Activated effector memory CD4-positive, alpha-beta T cell treated with anti-CD3 and anti-CD28 coated beads, Interleukin-2, amount 50 U/mL, for 16 hours (primary cell): ENCODE data around the gene NUP93.

ENCODE experiments used
- DNase-seq: peaks from one replicate; pipeline ENCODE4 v3.0.0-alpha.2; 2020

NUP93 gene

DNA sequence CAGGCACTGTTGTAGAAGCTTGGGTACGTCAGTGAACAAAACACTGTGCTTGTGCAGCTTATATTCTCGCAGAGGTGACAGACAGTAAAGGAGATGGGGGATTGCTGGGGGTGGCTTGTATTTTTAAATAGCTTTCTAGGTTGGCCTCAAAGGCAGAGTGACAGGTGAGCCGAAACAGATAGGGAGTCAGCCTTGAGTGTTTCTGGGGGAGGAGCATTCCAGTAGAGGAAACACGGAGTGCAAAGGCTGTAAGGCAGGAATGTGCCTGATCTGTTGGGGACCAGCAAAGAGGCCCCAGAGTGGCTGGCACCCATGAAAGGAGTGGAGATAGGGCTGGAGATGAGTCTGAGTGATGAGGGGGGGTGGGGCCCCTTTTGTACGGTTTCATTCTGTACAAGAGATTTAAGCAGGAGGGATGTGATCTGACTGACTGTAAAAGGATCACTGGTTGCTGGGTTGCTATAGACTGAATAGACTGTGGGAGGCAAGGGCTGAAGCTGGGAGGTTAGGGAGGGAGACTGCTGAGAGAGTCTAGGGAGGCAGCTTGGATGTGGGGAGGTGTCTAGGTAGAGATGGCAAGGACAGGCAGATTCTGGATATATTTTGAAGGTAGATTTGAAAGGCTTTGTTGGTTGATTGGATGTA lies 15.2 kb downstream of the NUP93 start:
- DNase-seq, result no peak

- no peak for DNase-seq
Measured at GRCh38 chr16:56747486-56748045, 17.6 kb downstream of the NUP93 start.

DNA sequence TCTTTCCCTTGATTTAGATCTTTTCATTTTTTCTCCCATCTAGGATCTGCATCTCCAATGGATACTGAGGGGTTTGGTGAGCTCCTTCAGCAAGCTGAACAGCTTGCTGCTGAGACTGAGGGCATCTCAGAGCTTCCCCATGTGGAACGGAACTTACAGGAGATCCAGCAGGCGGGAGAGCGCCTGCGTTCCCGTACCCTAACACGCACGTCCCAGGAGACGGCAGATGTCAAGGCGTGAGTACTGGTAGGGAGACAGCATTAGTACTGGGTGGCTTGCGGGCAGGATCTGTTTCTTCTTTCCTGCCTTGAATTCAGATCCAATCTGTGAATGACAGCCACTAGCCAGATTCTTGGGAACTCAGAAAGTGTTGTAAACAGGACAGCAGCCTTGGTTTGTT lies 18.3 kb downstream of the NUP93 start:
- DNase-seq, result no peak

DNA sequence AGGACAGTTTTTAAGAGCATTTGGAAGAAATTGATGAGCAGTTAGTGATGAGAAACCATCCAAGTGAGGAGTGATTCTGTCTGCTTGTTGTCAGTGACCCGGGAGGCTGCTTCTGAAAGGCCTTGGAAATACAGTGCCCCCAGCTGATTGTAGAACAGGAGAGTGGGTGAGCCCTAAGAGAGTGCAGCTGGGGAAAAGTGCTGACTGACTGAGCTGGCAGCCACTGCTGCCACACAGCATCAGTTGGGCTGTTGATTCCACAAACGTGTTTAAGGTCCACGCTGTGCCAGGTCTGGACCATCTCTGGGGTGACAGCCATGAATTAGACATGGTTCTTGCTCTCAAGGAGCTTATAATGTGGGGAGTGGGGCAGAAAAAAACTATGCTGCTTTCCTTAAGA lies 18.9 kb downstream of the NUP93 start:
- no peak for DNase-seq

DNA sequence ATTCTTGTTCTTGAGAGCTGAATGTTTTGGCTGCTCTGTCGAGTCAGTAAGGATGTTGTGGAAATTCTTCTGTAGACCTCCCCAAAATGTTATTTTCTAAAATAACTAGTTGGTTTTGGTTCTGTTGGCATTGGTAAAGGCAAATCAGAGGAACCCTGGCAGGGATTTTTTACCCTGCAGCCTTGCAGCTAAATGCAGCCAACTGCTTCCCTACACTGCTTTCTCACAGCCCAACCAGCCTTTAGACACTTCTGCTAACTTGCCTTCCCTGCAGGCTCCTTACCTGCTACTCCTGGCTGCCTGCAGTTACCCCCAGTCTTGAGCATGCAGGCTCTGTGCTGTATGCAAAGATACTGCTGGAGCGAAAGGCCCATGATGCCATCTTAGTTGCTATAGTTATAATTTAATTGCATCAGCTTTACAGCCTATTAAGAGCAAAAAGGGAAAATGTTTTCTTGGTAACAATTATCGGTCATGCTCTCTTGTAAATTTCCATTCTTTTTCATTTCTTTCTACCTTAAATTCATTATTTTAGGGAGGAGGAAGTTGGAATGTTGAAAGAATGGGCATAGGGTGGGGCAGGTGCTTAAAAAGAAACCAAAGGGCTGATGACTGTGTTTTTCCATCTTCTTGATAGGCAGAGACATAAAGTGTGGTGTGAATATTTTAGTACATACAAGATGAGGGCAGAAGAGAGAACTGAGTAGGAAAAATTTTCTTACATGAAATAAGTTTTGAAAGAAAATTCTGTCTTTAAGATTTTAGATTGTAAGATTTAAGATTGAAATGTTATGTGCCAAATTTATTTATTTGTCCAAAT lies 20.0 kb downstream of the NUP93 start:
- no peak for DNase-seq

GRCh38 chr16:56753410-56753809 lies 23.5 kb downstream of the NUP93 start:
- DNase-seq, result no peak

- DNase-seq, result no peak
Measured at GRCh38 chr16:56755038-56755437, 25.1 kb downstream of the NUP93 start.

DNA sequence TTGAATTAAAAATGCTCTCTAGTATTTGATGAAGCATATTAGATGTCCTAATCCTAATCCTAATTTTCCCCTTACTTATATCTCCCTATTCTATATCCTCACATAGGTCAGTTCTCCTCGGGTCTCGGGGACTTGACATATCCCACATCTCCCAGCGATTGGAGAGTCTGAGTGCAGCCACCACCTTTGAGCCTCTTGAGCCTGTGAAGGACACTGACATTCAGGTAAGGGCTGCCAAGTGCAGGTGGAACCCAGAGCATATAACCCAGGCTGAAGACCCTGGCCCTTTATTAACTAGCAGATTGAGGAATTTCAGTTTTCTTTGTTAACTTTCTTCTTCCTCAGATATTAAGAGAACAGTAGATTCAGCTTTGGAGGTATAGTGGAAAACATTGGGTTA lies 28.5 kb downstream of the NUP93 start:
- DNase-seq, result no peak

DNA sequence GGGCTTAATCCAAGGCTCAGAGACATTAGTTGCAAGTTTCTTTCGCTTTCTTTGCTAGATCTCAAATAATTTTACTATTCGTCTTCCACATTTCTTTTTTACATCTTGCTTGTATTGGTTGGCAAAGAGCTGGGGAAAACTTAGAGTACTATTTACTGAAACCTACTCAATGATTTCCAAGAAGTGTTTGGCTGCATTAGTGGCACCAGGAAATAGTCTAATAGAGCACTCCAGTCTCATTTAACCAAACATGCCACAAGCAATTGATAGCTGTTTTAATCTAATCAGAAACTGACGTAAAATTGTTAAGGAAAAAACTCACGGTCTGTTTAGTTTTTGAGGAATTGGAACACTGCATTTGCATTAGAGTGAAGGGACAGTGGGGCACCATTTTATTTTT lies 29.0 kb downstream of the NUP93 start:
- DNase-seq, result no peak

- DNase-seq, result no peak
Measured at GRCh38 chr16:56763291-56763916, 33.5 kb downstream of the NUP93 start.

- DNase-seq, result no peak
Measured at GRCh38 chr16:56764835-56765234, 34.9 kb downstream of the NUP93 start.

GRCh38 chr16:56765949-56766348 lies 36.0 kb downstream of the NUP93 start:
- no peak for DNase-seq

GRCh38 chr16:56767024-56767423 lies 37.1 kb downstream of the NUP93 start:
- DNase-seq, result no peak

DNA sequence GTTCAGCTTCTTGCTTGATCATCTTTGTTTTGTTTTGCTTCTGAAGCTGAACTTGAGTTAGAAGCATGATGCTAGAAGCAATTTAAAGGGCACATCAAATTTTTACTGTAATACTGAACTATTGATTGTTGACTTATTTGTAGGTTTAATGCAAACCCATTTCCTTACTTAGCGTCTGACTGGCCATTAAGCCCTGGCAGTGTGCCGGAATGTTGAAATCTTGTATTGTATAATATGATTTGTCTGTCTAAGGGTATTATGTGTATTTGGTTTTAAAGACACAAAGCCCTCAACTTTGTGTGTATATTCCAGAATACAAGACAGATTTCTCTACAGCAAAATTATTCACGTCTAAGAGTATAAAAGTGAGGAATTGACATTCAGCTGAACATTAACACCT lies 39.7 kb downstream of the NUP93 start:
- no peak for DNase-seq

DNA sequence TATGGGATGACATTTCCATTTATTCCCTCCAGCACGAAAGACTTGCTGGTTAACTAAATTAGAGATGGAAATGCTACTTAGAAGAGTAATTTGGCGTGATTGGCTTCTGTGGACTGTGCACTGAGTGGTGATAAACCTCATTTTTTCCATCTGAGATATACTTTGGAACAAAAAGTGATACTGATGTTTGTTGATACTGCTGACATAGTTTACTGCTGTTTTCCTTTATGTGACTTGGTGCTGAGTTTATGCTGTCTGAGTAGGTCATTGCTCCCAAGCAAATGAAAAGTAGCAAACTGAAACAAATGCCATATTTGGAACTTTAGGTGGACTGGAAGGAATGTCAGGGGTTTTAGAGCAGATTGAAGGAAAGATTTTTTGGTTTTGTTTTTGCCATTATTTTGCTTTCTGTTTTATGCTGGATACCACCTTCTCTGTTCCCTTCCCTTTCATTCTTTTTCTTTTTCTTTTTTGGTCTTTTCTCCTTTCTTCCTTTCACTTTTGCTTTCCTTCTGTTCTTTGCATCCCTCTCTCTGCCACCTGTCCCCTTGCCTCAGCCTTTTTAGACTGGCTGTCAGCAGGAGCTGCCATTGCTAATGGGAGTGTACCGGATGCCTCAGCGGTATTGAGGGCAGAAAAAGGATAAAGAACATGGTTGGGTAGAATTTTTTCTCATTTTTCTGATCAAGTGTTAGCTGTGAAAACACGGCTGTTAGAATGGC lies 41.8 kb downstream of the NUP93 start:
- no peak for DNase-seq

DNA sequence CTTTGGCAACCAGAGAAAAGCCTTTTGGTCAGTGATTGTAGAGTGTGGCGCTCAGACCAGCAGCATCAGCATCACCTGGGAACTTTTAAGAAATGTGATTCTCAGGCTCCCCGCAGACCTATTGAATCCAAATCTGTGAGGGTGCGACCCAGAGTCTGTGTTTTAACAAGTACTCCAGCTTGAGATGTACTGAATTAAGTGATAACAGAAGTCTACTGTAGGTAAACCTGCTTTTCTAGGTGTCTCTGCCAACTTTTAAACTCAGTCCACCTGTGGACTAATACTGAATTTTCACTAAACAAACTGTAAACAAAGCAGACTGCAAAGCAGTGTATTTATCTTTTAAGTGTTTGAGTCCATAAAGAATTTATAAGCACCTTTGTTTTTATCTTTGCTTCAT lies 43.6 kb downstream of the NUP93 start:
- no peak for DNase-seq

DNA sequence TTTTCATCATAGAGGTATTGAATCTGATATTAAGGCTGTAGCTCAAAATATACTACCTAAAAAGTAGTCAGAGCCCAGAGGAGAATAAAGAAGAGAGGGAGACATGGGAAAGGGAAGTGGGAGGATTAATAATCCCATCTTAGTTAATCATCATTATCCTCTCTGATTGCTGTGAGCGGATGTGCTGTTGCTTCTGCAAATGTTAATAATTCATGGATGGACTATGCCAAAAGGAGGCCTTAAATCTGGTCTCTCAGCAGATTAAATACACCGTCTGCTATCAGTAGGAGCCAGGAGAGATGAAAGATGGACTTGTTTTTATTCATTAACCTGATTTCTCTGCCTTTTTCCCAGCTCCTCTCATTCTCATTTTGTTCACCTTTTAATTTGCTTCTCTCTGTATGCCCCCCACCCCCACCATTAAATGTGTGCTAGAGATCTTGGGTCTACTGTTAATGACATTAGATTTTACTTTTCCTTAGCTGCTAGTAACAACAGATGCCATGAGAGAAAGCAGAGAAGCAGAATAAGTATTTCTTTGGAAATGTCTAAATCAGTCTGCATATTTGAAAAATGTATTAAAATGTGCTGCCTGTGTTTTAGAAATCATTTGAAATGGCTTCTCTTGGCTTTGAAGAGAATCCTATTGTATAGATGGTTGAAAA lies 44.2 kb downstream of the NUP93 start:
- DNase-seq, result no peak

GRCh38 chr16:56775162-56775561 lies 45.2 kb downstream of the NUP93 start:
- DNase-seq, result no peak

GRCh38 chr16:56776562-56776961 lies 46.6 kb downstream of the NUP93 start:
- no peak for DNase-seq

DNA sequence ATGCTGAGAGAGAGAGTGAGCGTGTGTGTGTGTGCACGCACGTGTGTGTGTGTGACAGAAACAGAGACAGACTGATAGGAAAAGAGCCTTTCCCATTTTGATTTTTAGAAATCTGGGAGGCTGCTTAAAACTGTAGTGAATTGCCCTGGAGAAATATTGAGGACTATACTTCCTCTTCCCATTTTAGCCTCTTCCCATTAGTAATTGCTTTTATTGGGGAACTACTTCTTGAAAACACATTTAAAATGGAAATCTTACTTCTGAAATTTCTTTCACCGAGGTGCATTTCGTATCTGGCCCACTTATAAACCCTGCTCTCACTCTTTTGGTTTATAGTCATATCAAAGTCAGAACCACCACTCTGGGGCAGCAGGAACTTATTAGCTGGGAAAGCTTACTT lies 47.1 kb downstream of the NUP93 start:
- no peak for DNase-seq

GRCh38 chr16:56777482-56777881 lies 47.6 kb downstream of the NUP93 start:
- no peak for DNase-seq

GRCh38 chr16:56779906-56780305 lies 50.0 kb downstream of the NUP93 start:
- no peak for DNase-seq

GRCh38 chr16:56780646-56781045 lies 50.7 kb downstream of the NUP93 start:
- DNase-seq, result no peak
